Thyroid gland (tissue), 4 donors: Measurements from ENCODE around the gene RRP15. TPM values are rescaled to one million over a fixed set of nuclear protein-coding genes. Genes with fewer than 3 reads are reported as not detected.
A peak's percentile ranks its signal among the peaks of the same experiment; 100 is the strongest.

Experiments used
- DNase-seq, 2 donors: peaks; one replicate each; pipeline ENCODE4 v3.0.0-alpha.2; 2019
- H3K27ac ChIP-seq, 3 donors: fragments of 200-600 bp; sonication (generic); 1 replicate in 2 of 3; 2 replicates in 1 of 3; pipeline ENCODE4 v1.5.1; 2016 to 2019; ENCODE audit warnings: mild to moderate bottlenecking in 1 of 3, moderate library complexity in 1 of 3
- H3K27me3 ChIP-seq: fragments of 200-600 bp; sonication (generic); one replicate; pipeline ENCODE4 v1.5.1; 2019
- H3K36me3 ChIP-seq, 2 donors: fragments of 200-600 bp; sonication (generic); one replicate each; pipeline ENCODE4 v1.5.1; 2016 to 2019
- H3K4me1 ChIP-seq, 2 donors: fragments of 200-600 bp; sonication (generic); one replicate each; pipeline ENCODE4 v1.5.1; 2017 to 2019
- H3K4me3 ChIP-seq, 3 donors: fragments of 200-600 bp; sonication (generic); replicated peaks in 1 of 3; 1 replicate in 2 of 3; 2 replicates in 1 of 3; pipeline ENCODE4 v1.5.1; 2016; ENCODE audit warnings: mild to moderate bottlenecking in 1 of 3
- H3K9me3 ChIP-seq: fragments of 200-600 bp; sonication (generic); one replicate; pipeline ENCODE4 v1.5.1; 2017
- CTCF ChIP-seq, 6 experiments: fragments of 200-600 bp in 3 of 6; fragments of 450-650 bp in 3 of 6; sonication (generic) in 3 of 6; IDR thresholded peaks; one replicate each; pipeline ENCODE4 v1.5.1; 2016 to 2019; ENCODE audit warnings: antibody characterized with exemption in 6 of 6, mild to moderate bottlenecking in 2 of 6, inconsistent platforms in 1 of 6, moderate library complexity in 1 of 6
- POLR2A ChIP-seq, 2 donors: fragments of 450-650 bp; IDR thresholded peaks; one replicate each; pipeline ENCODE4 v1.6.1; 2017; ENCODE audit warnings: antibody characterized with exemption in 2 of 2, mild to moderate bottlenecking in 2 of 2, moderate library complexity in 1 of 2
- WGBS, 2 donors: methylation state at CpG; one replicate each; pipeline ENCODE4 v1.1.5; 2017; 5-methylcytosine and 5-hydroxymethylcytosine counted together
- intact Hi-C: fragments of 100-400 bp; cut with DNase I; formaldehyde crosslinking; loops from one replicate; pipeline ENCODE4 v1.15.1; 2023
- total RNA-seq, 4 donors: library from RNA; depleted of rRNA; stranded (reverse); fragments of >200 nt; gene quantifications; one replicate each; pipeline ENCODE4 v1.2.3, GENCODE V29; 2016

RRP15 gene
- total RNA-seq, 4 donors from 2014 or later, result 6.0 to 25.0 (median 9.2) TPM

GRCh38 chr1:218332416-218332815 is 47.3 kb downstream of the RRP15 start:
- H3K4me1 ChIP-seq, result no peaks in the 10 kb centered on the region
- intact Hi-C loops, result no loop called here
- no peaks in the 10 kb centered on the region for H3K27me3 ChIP-seq
- H3K9me3 ChIP-seq, result no peaks in the 10 kb centered on the region
- no peak overlapping the region for H3K27ac ChIP-seq
- no peak for TF ChIP-seq POLR2A (IDR thresholded peaks at IDR 0.05)
- TF ChIP-seq CTCF (IDR thresholded peaks at IDR 0.05), result no peak
- H3K36me3 ChIP-seq, result no peaks in the 10 kb centered on the region
- DNase-seq, result no peak
- H3K4me3 ChIP-seq, result no peak overlapping the region

DNA sequence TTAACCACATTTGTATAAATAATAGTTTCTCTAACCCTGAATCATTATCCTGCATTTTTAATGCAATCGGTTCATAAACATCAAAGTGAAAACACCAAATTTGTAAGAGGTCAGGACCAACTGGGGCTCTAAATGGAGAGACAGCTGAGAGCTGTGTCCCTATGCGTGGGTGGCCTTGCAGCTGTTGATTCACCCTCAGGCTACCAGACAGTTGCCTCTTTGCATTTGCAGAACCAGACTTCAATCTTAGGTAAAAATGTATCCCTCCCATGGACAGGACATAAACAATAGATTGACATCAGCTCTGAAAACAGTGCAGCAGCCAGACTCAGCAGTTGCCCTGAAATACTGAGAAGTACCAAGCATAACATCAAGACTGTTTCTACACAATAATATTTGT is 51.2 kb downstream of the RRP15 start:
- 91 to 92% methylated on average over 2 of the region's 2 CpGs for WGBS, 2 donors
- no peaks in the 10 kb centered on the region for H3K4me1 ChIP-seq
- H3K27ac ChIP-seq, result no peak overlapping the region
- intact Hi-C loops, result loop anchor here (5.0 kb wide), 1 partner anchor 191 kb away; no protein-coding TSS in a partner anchor
- H3K36me3 ChIP-seq, result no peaks in the 10 kb centered on the region
- DNase-seq, result no peak
- TF ChIP-seq POLR2A (IDR thresholded peaks at IDR 0.05) (no peak), CTCF (IDR thresholded peaks at IDR 0.05) (no peak)
- no peak overlapping the region for H3K4me3 ChIP-seq
- no peaks in the 10 kb centered on the region for H3K27me3 ChIP-seq
- H3K9me3 ChIP-seq, result no peaks in the 10 kb centered on the region

DNA sequence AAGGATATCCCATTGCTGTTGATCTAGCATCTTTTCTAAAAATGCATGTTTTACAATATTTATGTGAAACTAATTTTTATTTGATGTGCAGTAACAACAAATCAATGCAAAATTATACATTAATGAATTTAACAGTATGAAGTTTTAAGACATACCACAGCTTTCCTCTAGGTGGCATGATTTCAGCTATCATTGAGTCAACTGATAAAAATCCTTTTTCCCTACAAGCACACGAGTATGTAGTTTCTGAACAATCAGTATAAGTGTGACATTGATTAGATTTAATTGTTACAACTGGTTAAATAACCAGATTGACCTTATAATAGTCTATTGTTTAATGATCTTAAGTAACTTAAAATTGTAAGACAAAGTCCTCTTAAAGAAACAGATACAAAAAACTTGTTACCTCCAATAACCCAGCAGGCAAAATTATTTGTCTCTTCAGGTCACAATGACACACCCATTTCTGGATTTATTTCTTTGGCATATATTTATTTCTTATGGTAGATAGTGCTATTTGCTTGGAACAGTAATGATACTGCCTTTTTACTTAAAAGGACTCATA is 54.3 kb downstream of the RRP15 start:
- peaks cover 0 to 7% of the 10 kb centered on the region in 2 donors for H3K4me1 ChIP-seq
- H3K36me3 ChIP-seq, result no peaks in the 10 kb centered on the region
- peak in 5 of 6 experiments; percentile 13 to 88 (median 70) for TF ChIP-seq CTCF (IDR thresholded peaks at IDR 0.05)
- TF ChIP-seq POLR2A (IDR thresholded peaks at IDR 0.05), result no peak
- intact Hi-C loops, result loop anchor here (5.0 kb wide), 1 partner anchor 188 kb away; no protein-coding TSS in a partner anchor
- H3K27ac ChIP-seq, result no peak overlapping the region
- H3K27me3 ChIP-seq, result no peaks in the 10 kb centered on the region
- no peaks in the 10 kb centered on the region for H3K9me3 ChIP-seq
- 2 to 12% methylated on average over 1 of the region's 1 CpG for WGBS, 2 donors
- no peak for DNase-seq
- H3K4me3 ChIP-seq, result no peak overlapping the region

DNA sequence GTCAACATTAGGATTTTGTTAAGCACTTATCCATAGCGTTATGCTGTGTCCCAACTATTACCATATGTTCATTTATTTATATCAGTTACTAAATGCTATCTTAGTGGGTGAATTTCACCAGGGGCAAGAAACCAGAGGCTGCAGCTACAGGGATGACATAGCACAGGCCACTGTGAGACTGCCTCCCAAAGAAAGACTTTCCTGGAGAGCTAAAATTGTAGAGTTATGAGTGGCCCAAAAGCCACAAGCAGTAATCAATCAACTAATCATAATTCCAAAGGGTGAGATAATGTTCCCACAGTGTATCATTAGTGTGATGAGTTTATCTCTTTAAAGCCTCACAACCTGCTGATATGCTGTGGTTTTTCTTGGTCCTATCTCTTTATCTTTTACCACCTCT is 56.2 kb downstream of the RRP15 start:
- no peak for DNase-seq
- WGBS, 2 donors, result 91 to 100% methylated on average over 1 of the region's 1 CpG
- Histone ChIP-seq H3K9me3 (no peaks in the 10 kb centered on the region), H3K27ac (no peak overlapping the region), H3K27me3 (no peaks in the 10 kb centered on the region), H3K4me1 (peaks cover 0 to 10% of the 10 kb centered on the region in 2 donors), H3K4me3 (no peak overlapping the region), H3K36me3 (no peaks in the 10 kb centered on the region)
- intact Hi-C loops, result loop anchor here (10.0 kb wide), 1 partner anchor 123 kb away; no protein-coding TSS in a partner anchor
- TF ChIP-seq POLR2A (IDR thresholded peaks at IDR 0.05) (no peak), CTCF (IDR thresholded peaks at IDR 0.05) (no peak)

GRCh38 chr1:218342091-218342490 is 57.0 kb downstream of the RRP15 start:
- intact Hi-C loops, result loop anchor here (10.0 kb wide), 1 partner anchor 123 kb away; no protein-coding TSS in a partner anchor
- H3K9me3 ChIP-seq, result no peaks in the 10 kb centered on the region

More at GRCh38 chr1:218342091-218342490, 57.0 kb downstream of the RRP15 start:
- H3K36me3 ChIP-seq, result no peaks in the 10 kb centered on the region
- H3K27ac ChIP-seq, result peak overlapping the region in 2 of 3 donors; percentile 1 to 6
- H3K27me3 ChIP-seq, result no peaks in the 10 kb centered on the region
- H3K4me3 ChIP-seq, result no peak overlapping the region
- peaks cover 0 to 10% of the 10 kb centered on the region in 2 donors for H3K4me1 ChIP-seq
- no peak for DNase-seq
- WGBS, 2 donors, result 33 to 43% methylated on average over 4 of the region's 4 CpGs
- TF ChIP-seq CTCF (IDR thresholded peaks at IDR 0.05) (no peak), POLR2A (IDR thresholded peaks at IDR 0.05) (no peak)
